Measurements from ENCODE around the gene ZNF625. TPM values are rescaled to one million over a fixed set of nuclear protein-coding genes. Genes with fewer than 3 reads are reported as not detected.
"Not testable (repeated sequence)": the region's sequence is repeated elsewhere in the genome, so short reads cannot be mapped to it uniquely, and the experiment has no call there.

Gene ZNF625
- total RNA-seq, 1 experiment from 2014 or later: 8.6 TPM

DNA sequence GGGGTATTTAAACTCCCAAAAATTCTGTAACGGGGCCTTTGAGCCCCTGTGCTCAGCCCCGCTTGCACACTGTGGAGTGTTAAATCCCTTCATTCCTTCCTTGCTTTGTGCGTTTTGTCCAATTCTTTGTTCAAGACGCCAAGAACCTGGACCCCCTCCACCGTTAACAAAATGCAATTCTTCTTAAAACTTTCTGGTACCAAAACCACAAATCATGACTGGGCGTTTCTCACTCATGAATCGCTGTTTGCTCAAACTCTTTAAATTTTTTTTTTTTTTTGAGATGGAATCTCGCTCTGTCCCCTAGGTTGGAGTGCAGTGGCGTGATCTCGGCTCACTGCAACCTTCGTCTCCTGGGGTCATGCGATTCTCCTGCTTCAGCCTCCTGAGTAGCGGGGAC, 17.3 kb downstream of the ZNF625 start:
- DNase-seq (ENCODE audit: low read depth): no peak

DNA sequence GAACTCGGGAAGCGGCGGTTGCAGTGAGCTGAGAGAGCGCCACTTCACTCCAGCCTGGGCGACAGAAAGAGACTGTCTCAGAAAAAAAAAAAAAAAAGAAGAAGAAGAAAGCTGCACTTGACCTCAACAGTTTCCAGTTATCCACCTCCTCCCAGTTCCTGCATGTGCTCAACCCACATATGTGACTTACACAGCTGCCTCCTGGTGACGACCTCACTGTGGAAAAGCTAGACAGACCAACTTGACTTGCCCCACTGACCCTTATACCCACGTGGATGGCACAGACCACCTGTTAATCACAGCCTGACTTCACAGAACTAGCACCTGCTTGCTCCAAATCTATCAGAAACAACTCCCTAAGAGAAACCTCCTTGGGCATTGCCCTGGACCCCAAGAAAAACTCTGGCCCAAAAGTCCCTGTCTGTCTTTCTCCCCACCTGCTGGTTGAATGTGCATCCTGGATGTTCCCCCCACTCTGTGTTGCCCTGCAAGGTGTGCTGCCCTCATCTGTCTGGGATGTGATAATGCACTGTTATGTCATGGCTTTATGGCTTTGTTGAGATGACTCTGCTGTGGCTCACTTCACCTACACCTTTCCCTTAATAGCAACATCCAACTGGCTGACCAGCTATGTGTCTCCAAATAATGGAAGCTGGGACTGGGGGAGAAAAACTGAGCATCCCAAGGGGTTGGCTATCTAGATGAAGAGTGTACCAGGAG, 19.2 kb downstream of the ZNF625 start:
- DNase-seq (ENCODE audit: low read depth): no peak

DNA sequence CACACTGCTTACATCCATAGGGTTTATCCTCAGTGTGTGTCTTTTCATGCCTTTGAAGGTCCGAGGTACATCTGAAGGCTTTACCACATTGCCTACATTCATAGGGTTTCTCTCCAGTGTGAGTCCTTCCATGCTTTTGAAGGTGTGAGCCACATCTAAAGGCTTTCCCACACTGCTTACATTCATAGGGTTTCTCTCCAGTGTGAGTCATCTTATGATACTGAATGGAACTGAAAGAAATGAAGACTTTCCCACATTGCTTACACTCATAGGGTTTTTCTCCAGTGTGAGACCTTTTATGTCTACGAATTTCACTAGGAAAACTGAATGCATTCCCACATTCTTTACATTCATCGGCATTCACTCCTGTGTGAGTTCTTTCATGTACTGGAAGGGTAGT, 23.5 kb downstream of the ZNF625 start:
- DNase-seq (ENCODE audit: low read depth): peak; percentile 37

DNA sequence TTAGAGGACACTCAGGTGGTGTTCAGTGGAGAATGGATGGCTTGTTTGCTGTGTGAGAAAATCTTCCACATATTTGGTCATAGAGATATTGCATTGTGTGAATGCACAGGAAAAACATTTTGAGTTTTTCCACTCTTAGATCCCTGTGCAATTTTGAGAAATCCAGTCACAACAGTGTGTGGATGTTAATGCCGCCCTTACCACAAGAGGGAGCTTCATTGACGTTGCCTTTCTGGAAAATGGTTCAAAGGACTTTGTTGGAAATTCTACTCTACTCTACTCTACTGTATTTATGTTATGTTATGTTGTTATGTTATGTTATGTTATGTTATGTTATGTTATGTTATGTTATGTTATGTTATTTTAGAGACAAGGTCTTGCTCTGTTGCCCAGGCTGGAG, 29.8 kb downstream of the ZNF625 start:
- no peak for DNase-seq (ENCODE audit: low read depth)

DNA sequence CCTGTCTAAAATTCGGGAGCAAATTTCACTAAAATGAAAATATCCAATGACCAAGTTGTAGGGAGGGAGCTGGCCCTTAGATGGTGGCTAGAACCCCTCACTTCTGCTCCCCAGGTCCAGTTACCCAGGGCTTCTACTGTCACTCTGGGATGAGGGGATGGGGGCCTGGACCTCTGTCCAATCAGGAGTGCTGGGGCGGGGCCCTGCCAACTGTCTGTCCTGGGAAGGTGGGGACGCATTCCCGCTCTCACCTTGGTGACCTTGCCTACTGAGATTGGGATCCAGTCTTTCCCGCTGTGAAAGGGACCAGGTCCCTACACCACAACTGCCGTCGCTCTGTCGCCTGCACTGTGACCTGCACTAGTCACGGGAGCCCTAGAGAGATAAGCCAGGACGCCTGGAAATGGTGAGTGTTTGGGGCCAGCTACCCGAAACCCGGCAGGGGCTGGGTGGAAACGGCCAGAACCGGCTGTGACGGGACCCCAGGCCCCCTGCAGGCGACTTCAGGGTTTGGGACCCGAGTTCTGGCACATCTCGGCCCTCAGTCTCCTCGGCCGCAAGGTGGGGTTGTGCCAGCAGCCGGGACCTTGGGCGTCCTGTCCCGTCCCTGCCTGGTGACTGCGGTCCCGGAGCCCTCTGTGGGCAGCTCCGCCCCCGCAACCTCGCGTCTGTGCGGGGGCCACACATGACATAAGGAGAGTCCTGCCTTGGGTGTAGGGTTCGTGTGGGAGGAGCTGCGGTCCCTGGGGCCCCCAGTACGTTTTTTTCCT, 39.1 kb downstream of the ZNF625 start:
- no peak for DNase-seq (ENCODE audit: low read depth)

DNA sequence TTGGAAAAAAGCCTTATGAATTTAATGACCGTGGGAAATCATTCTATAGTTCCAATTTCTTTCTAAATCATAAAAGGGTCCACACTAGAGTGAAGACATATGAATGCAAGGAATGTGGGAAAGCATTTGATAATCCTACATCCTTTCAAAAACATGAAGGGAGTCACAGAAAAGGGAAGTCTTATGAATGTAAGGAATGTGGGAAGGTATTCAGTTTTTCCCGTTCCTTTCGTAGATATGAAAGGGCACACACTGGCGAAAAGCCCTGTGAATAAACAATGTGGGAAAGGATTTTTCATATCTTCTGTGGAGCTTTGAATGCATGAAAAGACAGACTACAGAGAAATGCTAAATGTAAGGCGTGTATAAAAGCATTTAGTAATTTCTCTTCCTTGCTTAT, 43.4 kb downstream of the ZNF625 start:
- no peak for DNase-seq (ENCODE audit: low read depth)

DNA sequence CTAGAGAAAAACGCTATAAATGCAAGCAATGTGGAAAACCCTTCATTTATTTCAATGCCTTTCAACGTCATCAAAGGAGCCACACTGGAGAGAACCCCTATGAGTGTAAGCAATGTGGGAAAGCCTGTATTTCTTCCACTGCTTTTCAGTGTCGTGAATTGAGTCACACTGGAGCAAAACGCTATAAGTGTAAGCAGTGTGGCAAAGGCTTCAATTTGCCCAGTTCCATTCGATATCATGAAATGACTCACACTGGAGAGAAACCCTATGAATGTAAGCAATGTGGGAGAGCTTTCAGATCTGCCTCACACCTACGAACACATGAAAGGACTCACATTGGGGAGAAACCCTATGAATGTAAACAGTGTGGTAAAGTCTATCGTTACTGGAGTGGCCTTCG, 43.8 kb downstream of the ZNF625 start:
- DNase-seq (ENCODE audit: low read depth): no peak

DNA sequence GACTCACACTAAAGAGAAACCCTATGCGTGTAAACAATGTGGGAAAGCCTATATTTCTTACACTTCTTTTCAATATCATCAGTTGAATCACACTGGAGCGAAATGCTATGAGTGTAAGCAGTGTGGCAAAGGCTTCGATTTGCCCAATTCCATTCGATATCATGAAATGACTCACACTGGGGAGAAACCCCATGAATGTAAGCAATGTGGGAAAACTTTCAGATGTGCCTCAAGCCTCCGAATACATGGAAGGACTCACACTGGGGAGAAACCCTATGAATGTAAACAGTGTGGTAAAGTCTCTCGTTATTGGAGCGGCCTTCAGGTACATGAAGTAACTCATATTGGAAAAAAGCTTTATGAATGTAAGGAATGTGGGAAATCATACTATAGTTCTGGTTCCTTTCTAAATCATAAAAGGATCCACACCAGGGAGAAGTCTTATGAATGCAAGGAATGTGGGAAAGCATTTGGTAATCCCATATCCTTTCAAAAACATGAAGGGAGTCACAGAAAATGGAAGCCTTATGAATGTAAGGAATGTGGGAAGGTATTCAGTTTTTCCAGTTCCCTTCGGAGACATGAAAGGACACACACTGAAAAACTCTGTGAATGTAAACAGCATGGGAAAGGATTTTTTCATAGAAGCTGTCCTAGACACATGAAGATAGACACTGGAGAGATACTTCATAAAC, 44.4 kb downstream of the ZNF625 start:
- DNase-seq (ENCODE audit: low read depth): no peak

DNA sequence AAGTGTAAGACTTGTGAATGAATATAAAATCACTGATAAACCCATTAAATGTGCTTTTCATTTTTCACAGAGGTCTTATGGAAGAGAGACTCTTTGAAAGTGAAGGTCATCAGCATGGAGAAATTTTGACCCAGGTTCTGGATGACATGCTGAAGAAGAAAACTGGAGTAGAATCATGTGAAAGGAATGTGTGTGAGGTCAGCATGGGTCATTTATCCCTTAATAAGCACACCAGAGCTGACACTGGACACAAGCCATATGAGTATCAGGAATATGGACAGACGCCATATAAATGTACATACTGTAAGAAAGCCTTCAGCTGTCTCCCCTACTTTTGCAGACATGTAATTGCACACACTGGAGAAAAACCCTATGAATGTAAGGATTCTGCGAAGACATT, 45.4 kb downstream of the ZNF625 start:
- peak; percentile 8 for DNase-seq (ENCODE audit: low read depth)

DNA sequence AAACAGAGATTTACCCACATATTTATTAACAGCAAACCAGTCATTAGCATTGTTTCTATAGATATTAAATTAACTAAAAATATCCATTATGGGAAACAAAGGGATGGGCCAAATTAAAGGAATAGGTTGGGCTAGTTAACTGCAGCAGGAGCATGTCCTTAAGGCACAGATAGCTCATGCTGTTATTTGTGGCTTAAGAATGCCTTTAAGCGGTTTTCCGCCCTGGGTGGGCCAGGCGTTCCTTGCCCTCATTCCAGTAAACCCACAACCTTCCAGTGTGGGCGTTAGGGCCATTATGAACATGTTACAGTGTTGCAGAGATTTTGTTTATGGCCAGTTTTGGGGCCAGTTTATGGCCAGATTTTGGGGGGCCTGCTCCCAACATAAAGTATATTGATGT, 52.6 kb downstream of the ZNF625 start:
- not testable (repeated sequence) for DNase-seq (ENCODE audit: low read depth)

DNA sequence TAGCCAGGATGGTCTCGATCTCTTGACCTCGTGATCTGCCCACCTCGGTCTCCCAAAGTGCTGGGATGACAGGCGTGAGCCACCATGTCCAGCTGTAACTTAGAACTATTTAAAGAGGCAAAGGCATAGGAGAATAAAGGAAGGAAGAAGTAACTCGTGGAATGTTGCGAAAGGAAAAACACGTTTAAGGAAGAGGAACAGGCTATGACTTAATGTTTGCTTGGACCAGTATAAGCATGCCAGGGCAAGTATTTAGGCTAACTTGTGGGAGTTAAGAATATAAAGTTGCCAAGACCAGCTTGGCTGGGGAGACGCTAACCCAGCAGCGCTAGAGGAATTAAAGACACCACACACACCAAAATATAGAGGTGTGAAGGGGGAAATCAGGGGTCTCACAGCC, 58.5 kb downstream of the ZNF625 start:
- DNase-seq (ENCODE audit: low read depth): no peak

DNA sequence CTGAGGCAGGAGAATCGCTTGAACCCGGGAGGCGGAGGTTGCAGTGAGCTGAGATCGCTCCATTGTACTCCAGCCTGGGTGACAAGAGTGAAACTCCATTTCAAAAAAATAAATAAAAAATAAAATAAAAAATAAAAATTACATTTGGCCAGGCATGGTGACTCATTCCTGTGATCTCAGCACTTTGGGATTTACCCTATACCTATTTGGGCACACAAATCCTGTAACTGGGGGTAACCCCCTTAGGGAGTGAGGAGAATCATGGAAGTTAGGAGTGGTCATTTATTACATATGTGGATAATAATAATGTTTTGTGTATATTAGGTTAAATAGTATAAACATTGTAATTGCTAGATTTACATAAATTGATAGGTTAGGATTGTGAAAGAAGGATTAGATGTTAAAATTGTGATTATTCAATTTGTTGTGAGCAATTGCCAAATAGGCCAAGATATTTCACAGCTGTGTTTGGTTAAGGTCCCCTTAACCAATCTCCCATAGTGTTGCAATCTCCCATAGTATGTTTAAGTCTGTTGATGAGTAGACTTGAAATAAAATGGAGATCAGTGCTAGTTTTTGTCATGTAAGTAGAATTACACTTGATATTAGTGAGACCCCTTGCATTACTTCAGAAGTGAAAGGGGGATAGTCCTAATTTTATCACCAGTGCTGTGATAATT, 61.3 kb downstream of the ZNF625 start:
- no peak for DNase-seq (ENCODE audit: low read depth)

Other genes with a start within 250 kb of the ZNF625 start
- gene ZNF700, start 231.6 kb downstream of the ZNF625 start, total RNA-seq (2014; rRNA removed): 8.7 and 9.5 TPM in 2 replicates
- 0.69 and 1.7 TPM in 2 replicates for gene ZNF763, start 191.7 kb downstream of the ZNF625 start, total RNA-seq (2014; rRNA removed)
- 4.1 and 5.7 TPM in 2 replicates for gene ZNF433, start 121.1 kb downstream of the ZNF625 start, total RNA-seq (2014; rRNA removed)
- gene ZNF878, start 103.8 kb downstream of the ZNF625 start, total RNA-seq (2014; rRNA removed): 0.38 and 0.46 TPM in 2 replicates
- gene ZNF844, start 92.0 kb downstream of the ZNF625 start, total RNA-seq (2014; rRNA removed): 2.5 and 2.8 TPM in 2 replicates
- gene ZNF20, start 16.4 kb downstream of the ZNF625 start, total RNA-seq (2014; rRNA removed): 5.8 and 6.0 TPM in 2 replicates
- gene ZNF136, start 6.4 kb upstream of the ZNF625 start, total RNA-seq (2014; rRNA removed): 6.8 and 7.1 TPM in 2 replicates
- 4.3 and 6.2 TPM in 2 replicates for gene ZNF44, start 138.1 kb upstream of the ZNF625 start, total RNA-seq (2014; rRNA removed)
- 4.8 and 6.4 TPM in 2 replicates for gene ZNF563, start 176.9 kb upstream of the ZNF625 start, total RNA-seq (2014; rRNA removed)
- 3.0 and 4.2 TPM in 2 replicates for gene ZNF442, start 208.9 kb upstream of the ZNF625 start, total RNA-seq (2014; rRNA removed)
- 4.3 and 4.9 TPM in 2 replicates for gene ZNF799, start 244.5 kb upstream of the ZNF625 start, total RNA-seq (2014; rRNA removed)